ENCODE data around the gene PPRC1. TPM values are rescaled to one million over a fixed set of nuclear protein-coding genes. Genes with fewer than 3 reads are reported as not detected.

The PPRC1 gene
- total and polyA plus RNA-seq, 2 experiments from 2014 or later, result 16.4 to 22.6 TPM

- H2AFZ ChIP-seq, result no peak overlapping the region
- peaks cover 11% of the 10 kb centered on the region for H3K4me1 ChIP-seq (ENCODE audit: insufficient read depth)
- no peaks in the 10 kb centered on the region for H3K9me2 ChIP-seq (ENCODE audit: insufficient read depth)
- in situ Hi-C loops (cut with MboI), result no loop called here
- peaks cover 18% of the 10 kb centered on the region for H3K79me2 ChIP-seq (ENCODE audit: insufficient read depth)
- peaks cover 55% of the 10 kb centered on the region for H3K36me3 ChIP-seq (ENCODE audit: low read depth)
- H3F3A ChIP-seq (ENCODE audit: insufficient read depth), result peaks cover 50% of the 10 kb centered on the region
- TF ChIP-seq EZH2phosphoT487 (IDR thresholded peaks at IDR 0.05; ENCODE audit: insufficient read depth, low read depth) (no peak), EZH2 (IDR thresholded peaks at IDR 0.05; ENCODE audit: insufficient read depth, poor library complexity, severe bottlenecking) (no peak)
- H3K27ac ChIP-seq, result no peak overlapping the region
- no peak overlapping the region for H3K4me3 ChIP-seq
- no peak overlapping the region for H3K9ac ChIP-seq
- no peaks in the 10 kb centered on the region for H4K20me1 ChIP-seq (ENCODE audit: insufficient read depth)
- DNase-seq, result no peak
- no peak overlapping the region for H3K4me2 ChIP-seq (ENCODE audit: unreplicated experiment)
- WGBS, 2 experiments (ENCODE audit: low coverage in 1 of 2, low lambda C conversion rate in 2 of 2, missing lambda C conversion rate in 2 of 2), result 55 to 63% methylated on average over 4 of the region's 4 CpGs
- H3K9me3 ChIP-seq (ENCODE audit: low read depth), result no peaks in the 10 kb centered on the region
- no peaks in the 10 kb centered on the region for H3K27me3 ChIP-seq (replicated peaks; ENCODE audit: insufficient read depth)
Measured at GRCh38 chr10:102163342-102163989, 30.6 kb downstream of the PPRC1 start.

DNA sequence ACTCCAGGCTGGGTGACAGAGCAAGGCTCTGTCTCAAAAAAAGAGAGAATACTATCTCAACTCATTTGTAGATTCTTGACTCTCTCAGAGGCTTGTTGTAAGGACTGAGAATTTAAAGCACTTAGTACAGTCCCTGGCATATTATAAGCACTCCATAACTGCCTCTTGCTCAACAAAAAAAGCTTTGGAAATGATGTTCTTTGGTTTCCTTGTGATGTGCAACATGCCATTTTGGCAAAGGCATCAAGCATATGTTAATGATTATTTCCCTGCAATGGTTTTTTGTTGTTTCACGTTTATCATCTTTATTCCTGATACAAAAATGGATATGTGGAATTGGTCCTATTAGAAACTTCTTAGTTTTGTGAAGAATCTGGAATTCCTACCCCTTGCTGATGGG is 35.0 kb downstream of the PPRC1 start:
- in situ Hi-C loops (cut with MboI), result no loop called here
- H3K36me3 ChIP-seq (ENCODE audit: low read depth), result peaks cover 15% of the 10 kb centered on the region; the same call in 1 of the 2 replicates
- H3K27me3 ChIP-seq (replicated peaks; ENCODE audit: insufficient read depth), result no peaks in the 10 kb centered on the region
- H3K9me2 ChIP-seq (ENCODE audit: insufficient read depth), result no peaks in the 10 kb centered on the region
- no peak overlapping the region for H3K4me3 ChIP-seq
- no peak overlapping the region for H3K4me2 ChIP-seq (ENCODE audit: unreplicated experiment)
- 0 to 5% methylated on average over 1 of the region's 1 CpG for WGBS, 2 experiments (ENCODE audit: low coverage in 1 of 2, low lambda C conversion rate in 2 of 2, missing lambda C conversion rate in 2 of 2)
- H3F3A ChIP-seq (ENCODE audit: insufficient read depth), result peaks cover 33% of the 10 kb centered on the region
- no peaks in the 10 kb centered on the region for H3K79me2 ChIP-seq (ENCODE audit: insufficient read depth)
- no peaks in the 10 kb centered on the region for H3K4me1 ChIP-seq (ENCODE audit: insufficient read depth)
- no peak overlapping the region for H3K27ac ChIP-seq
- H3K9me3 ChIP-seq (ENCODE audit: low read depth), result no peaks in the 10 kb centered on the region
- H4K20me1 ChIP-seq (ENCODE audit: insufficient read depth), result no peaks in the 10 kb centered on the region
- no peak for TF ChIP-seq EZH2phosphoT487 (IDR thresholded peaks at IDR 0.05; ENCODE audit: insufficient read depth, low read depth)
- TF ChIP-seq EZH2 (IDR thresholded peaks at IDR 0.05; ENCODE audit: insufficient read depth, poor library complexity, severe bottlenecking), result no peak
- DNase-seq, result peak; percentile 61
- H3K9ac ChIP-seq, result no peak overlapping the region
- H2AFZ ChIP-seq, result no peak overlapping the region

- H3K4me2 ChIP-seq (ENCODE audit: unreplicated experiment), result no peak overlapping the region
- no peak overlapping the region for H3K27ac ChIP-seq
- TF ChIP-seq EZH2phosphoT487 (IDR thresholded peaks at IDR 0.05; ENCODE audit: insufficient read depth, low read depth) (no peak), EZH2 (IDR thresholded peaks at IDR 0.05; ENCODE audit: insufficient read depth, poor library complexity, severe bottlenecking) (no peak)
- no peaks in the 10 kb centered on the region for H3K9me2 ChIP-seq (ENCODE audit: insufficient read depth)
- no peaks in the 10 kb centered on the region for H3K27me3 ChIP-seq (replicated peaks; ENCODE audit: insufficient read depth)
- no peaks in the 10 kb centered on the region for H3K79me2 ChIP-seq (ENCODE audit: insufficient read depth)
- H3K4me3 ChIP-seq, result no peak overlapping the region
- H3K9me3 ChIP-seq (ENCODE audit: low read depth), result no peaks in the 10 kb centered on the region
- DNase-seq, result no peak
- 0 out of 2 replicates have a peak overlapping the region, but pooled peaks have one; percentile 84 for H2AFZ ChIP-seq
- in situ Hi-C loops (cut with MboI), result no loop called here
- H4K20me1 ChIP-seq (ENCODE audit: insufficient read depth), result no peaks in the 10 kb centered on the region
- H3K4me1 ChIP-seq (ENCODE audit: insufficient read depth), result 0 out of 2 replicates have a peak, but pooled peaks cover 6% of the 10 kb centered on the region
- no peak overlapping the region for H3K9ac ChIP-seq
- no peaks in the 10 kb centered on the region for H3K36me3 ChIP-seq (ENCODE audit: low read depth)
- peaks cover 21% of the 10 kb centered on the region for H3F3A ChIP-seq (ENCODE audit: insufficient read depth)
- 90 to 95% methylated on average over 3 of the region's 3 CpGs for WGBS, 2 experiments (ENCODE audit: low coverage in 1 of 2, low lambda C conversion rate in 2 of 2, missing lambda C conversion rate in 2 of 2)
Measured at GRCh38 chr10:102170602-102171001, 37.8 kb downstream of the PPRC1 start.

- no peak for TF ChIP-seq EZH2phosphoT487 (IDR thresholded peaks at IDR 0.05; ENCODE audit: insufficient read depth, low read depth)
- no peak for TF ChIP-seq EZH2 (IDR thresholded peaks at IDR 0.05; ENCODE audit: insufficient read depth, poor library complexity, severe bottlenecking)
- in situ Hi-C loops (cut with MboI), result no loop called here
- H3K9me2 ChIP-seq (ENCODE audit: insufficient read depth), result no peaks in the 10 kb centered on the region
Measured at GRCh38 chr10:102172288-102172687, 39.4 kb downstream of the PPRC1 start.

More at GRCh38 chr10:102172288-102172687, 39.4 kb downstream of the PPRC1 start:
- DNase-seq, result no peak
- H3K9ac ChIP-seq, result no peak overlapping the region
- no peak overlapping the region for H3K4me3 ChIP-seq
- H4K20me1 ChIP-seq (ENCODE audit: insufficient read depth), result no peaks in the 10 kb centered on the region
- no peaks in the 10 kb centered on the region for H3K36me3 ChIP-seq (ENCODE audit: low read depth)
- no peak overlapping the region for H3K27ac ChIP-seq
- peaks cover 8% of the 10 kb centered on the region for H3F3A ChIP-seq (ENCODE audit: insufficient read depth)
- WGBS, 2 experiments (ENCODE audit: low coverage in 1 of 2, low lambda C conversion rate in 2 of 2, missing lambda C conversion rate in 2 of 2), result 86% methylated on average over 8 of the region's 8 CpGs
- no peak overlapping the region for H2AFZ ChIP-seq
- H3K4me1 ChIP-seq (ENCODE audit: insufficient read depth), result 0 out of 2 replicates have a peak, but pooled peaks cover 7% of the 10 kb centered on the region
- H3K27me3 ChIP-seq (replicated peaks; ENCODE audit: insufficient read depth), result no peaks in the 10 kb centered on the region
- H3K79me2 ChIP-seq (ENCODE audit: insufficient read depth), result no peaks in the 10 kb centered on the region
- no peaks in the 10 kb centered on the region for H3K9me3 ChIP-seq (ENCODE audit: low read depth)
- H3K4me2 ChIP-seq (ENCODE audit: unreplicated experiment), result no peak overlapping the region

Measured in GM23248 (cell line).